RPMI7951 (cell line): ENCODE data around the gene AGER. TPM values are rescaled to one million over a fixed set of nuclear protein-coding genes. Genes with fewer than 3 reads are reported as not detected.
A peak's percentile ranks its signal among the peaks of the same experiment; 100 is the strongest.
"Not testable (repeated sequence)": the region's sequence is repeated elsewhere in the genome, so short reads cannot be mapped to it uniquely, and the experiment has no call there.

Experiments
- DNase-seq: peaks from one replicate; pipeline ENCODE4 v3.0.0-alpha.2; 2012; ENCODE audit warnings: low read depth
- total RNA-seq: library from RNA; depleted of rRNA; stranded (reverse); fragments of >200 nt; shearing (Covaris generic); gene quantifications from 2 replicates; pipeline ENCODE4 v1.2.3, GENCODE V29; 2014

Gene AGER
- total RNA-seq, 1 experiment from 2014 or later: 1.6 TPM

DNA sequence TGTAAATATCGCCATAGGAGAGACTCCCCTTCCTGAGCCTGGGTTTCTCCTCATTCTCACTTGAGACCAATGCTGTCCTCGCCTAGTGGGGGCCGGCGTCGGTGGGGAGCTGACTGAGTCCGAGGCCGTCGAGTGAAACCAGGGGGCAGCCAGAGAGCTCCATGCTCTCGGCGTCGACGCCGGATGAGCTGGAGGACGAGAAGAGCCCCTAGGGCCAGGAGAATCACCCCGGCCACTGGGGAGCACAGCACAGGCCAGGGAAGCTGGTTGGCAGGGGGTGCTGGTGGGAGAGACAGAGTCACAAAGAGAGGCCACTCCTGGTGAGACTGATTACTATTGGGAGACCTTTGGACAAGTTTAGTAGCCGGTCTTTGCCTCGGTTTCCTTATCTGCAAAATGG is 14.8 kb upstream of the AGER start:
- DNase-seq: no peak

DNA sequence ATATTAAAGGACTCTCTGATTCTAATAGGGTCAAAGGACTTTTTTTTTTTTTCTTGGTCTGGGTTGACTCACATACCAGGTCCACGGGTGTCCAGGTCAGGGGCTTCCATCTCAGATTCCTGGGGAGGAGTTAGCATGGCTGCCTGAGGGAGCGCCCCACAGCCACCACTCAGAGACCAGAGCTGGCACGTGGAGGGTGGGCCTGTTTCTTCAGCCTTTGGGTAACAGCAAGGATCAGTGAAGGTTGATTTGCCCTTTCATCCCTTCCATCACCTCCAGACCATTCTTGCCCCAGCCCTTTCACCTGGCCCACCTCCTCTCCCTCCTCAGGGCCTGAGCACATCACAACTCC is 14.3 kb upstream of the AGER start:
- DNase-seq: no peak

- peak; percentile 57 for DNase-seq
These were observed 12.9 kb upstream of the AGER start for GRCh38 chr6:32196682-32197616.

GRCh38 chr6:32195902-32196681 is 12.0 kb upstream of the AGER start:
- DNase-seq: peak; percentile 89

DNA sequence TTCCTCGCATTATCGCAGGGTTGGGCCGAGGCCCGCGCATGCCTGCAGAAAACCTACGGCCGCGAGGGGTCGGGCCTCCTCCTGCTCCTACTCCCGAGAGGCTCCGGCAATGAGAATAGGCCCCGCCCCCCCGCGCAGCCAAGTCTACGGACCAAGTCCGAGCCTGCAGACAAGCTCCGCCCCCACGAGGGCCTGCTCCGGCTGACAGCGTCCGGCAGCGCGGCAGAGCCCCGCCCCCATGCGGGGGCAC is 11.5 kb upstream of the AGER start:
- peak; percentile 100 for DNase-seq

- DNase-seq: peak; percentile 58
These were observed 11.0 kb upstream of the AGER start for GRCh38 chr6:32194825-32195651.

GRCh38 chr6:32194388-32194787 is 10.3 kb upstream of the AGER start:
- DNase-seq: no peak

- DNase-seq: not testable (repeated sequence)
These were observed 9.0 kb upstream of the AGER start for GRCh38 chr6:32193096-32193495.

GRCh38 chr6:32192608-32193039 is 8.6 kb upstream of the AGER start, which contains the start of gene GPSM3:
Gene GPSM3, minus strand, starts transcription at chr6:32192643. Its CDS starts 130 bp downstream, at chr6:32192513.
- DNase-seq: peak; percentile 46

- no peak for DNase-seq
These were observed 7.9 kb upstream of the AGER start for GRCh38 chr6:32191696-32192607.

DNA sequence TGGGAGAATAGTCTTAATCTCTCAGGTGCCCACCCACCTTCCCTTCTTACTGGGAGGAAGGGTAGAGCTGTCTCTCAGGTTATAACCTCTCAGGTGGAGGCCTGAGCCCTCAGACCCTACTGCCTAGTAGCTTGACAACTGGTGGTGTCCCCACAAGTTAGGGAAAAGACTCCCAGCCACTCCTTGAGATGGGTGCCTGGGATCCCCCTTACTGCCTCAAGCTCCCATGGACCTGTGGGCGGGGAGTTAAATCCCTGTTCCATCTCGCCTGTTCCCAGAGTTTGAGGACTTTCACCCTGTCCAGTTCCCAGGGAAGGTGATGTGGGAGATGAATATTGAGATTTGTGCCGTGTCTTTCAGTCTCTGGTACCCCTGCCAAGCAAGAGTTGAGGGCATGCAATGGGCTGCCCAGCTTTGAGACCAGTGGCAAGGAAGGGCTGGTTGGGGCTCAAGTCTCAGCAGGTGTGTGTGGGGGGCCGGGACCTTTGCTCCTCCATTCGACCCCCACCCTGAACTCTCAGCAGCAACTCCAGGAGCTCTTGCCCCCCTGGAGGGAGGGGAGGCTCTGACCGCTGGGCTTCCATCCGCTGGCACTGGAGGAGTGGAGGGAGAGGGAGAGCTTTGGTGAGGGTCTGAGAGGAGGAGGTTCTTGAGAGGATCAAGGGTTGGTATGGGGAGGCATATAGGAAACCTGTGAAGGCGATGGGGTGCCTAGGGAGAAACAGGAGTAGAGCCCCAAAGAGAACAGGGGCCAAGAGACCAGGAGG is 7.0 kb upstream of the AGER start:
- no peak for DNase-seq

GRCh38 chr6:32190054-32190851 is 6.2 kb upstream of the AGER start, which contains the start of gene PBX2:
Gene PBX2, minus strand, starts transcription at chr6:32190202. Its CDS starts 287 bp downstream, at chr6:32189915.
- peak; percentile 91 for DNase-seq

DNA sequence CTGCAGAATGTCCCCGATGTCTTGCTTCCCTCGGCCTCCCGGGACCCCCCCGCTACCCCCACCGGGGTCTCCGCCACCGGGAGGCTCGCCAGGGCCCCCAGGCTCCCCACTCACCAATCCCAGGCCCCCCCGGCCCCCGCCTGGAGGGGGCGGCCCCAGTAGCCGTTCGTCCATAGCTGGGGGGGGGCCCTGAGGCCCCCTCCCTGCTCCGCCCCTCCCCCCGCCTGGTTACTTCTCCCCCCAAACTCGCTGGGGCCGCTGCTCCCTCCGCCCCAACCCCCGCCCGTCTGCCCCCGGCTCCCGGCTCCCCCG is 5.6 kb upstream of the AGER start:
- DNase-seq: no peak

GRCh38 chr6:32189069-32189741 is 5.2 kb upstream of the AGER start:
- DNase-seq: no peak

- DNase-seq: no peak
These were observed 4.5 kb upstream of the AGER start for GRCh38 chr6:32188381-32189068.

- not testable (repeated sequence) for DNase-seq
These were observed 3.8 kb upstream of the AGER start for GRCh38 chr6:32187725-32188380.

GRCh38 chr6:32187009-32187709 is 3.1 kb upstream of the AGER start:
- DNase-seq: no peak
